Adrenal gland (tissue), 5 donors: ENCODE measurements around the gene SORBS1.

Experiments
- CTCF ChIP-seq, 6 experiments: fragments of 450-650 bp in 4 of 6; fragments of 200-600 bp in 2 of 6; sonication (generic) in 1 of 6; IDR thresholded peaks; 1 replicate in 5 of 6; 2 replicates in 1 of 6; pipeline versions ENCODE4 v1.5.1 to v1.8.0; 2016 to 2021; ENCODE audit warnings: antibody characterized with exemption in 6 of 6, mild to moderate bottlenecking in 2 of 6, moderate library complexity in 1 of 6
- POLR2A ChIP-seq, 2 donors: fragments of 450-650 bp; IDR thresholded peaks; one replicate each; pipeline ENCODE4 v1.6.1; 2017; ENCODE audit warnings: antibody characterized with exemption in 2 of 2, mild to moderate bottlenecking in 2 of 2, moderate library complexity in 1 of 2
- donor health status: DM: no; HTN: no; CAD: no.

- TF ChIP-seq CTCF (IDR thresholded peaks at IDR 0.05), result no peak
- no peak for TF ChIP-seq POLR2A (IDR thresholded peaks at IDR 0.05)
Observed at GRCh38 chr10:95566136-95566535, 5.0 kb upstream of the SORBS1 start.
